Spinal cord (tissue), 10 donors: ENCODE results near the gene UGT1A6. TPM values are rescaled to one million over a fixed set of nuclear protein-coding genes. Genes with fewer than 3 reads are reported as not detected.
"Not testable (repeated sequence)": the region's sequence is repeated elsewhere in the genome, so short reads cannot be mapped to it uniquely, and the experiment has no call there.

ENCODE experiments used
- DNase-seq, 6 donors: peaks; one replicate each; pipeline versions ENCODE4 v3.0.0 to v3.0.0-alpha.2; 2013 to 2015; ENCODE audit warnings: low spot score in 6 of 6, low read depth in 4 of 6
- H3K27ac ChIP-seq: one replicate; pipeline ENCODE4 v1.5.1; 2013; ENCODE audit warnings: low read depth, low read length, control low read depth
- H3K27me3 ChIP-seq: one replicate; pipeline ENCODE4 v1.6.1; 2013; ENCODE audit warnings: low read length; ENCODE audit not compliant: control insufficient read depth, insufficient read depth
- H3K36me3 ChIP-seq: one replicate; pipeline ENCODE4 v1.6.1; 2013; ENCODE audit warnings: low read length; ENCODE audit not compliant: control insufficient read depth, insufficient read depth
- H3K4me1 ChIP-seq: one replicate; pipeline ENCODE4 v1.6.1; 2013; ENCODE audit warnings: low read length; ENCODE audit not compliant: control insufficient read depth, insufficient read depth
- H3K4me3 ChIP-seq: one replicate; pipeline ENCODE4 v1.5.1; 2013; ENCODE audit warnings: low read depth, low read length, control low read depth
- H3K9me3 ChIP-seq: one replicate; pipeline ENCODE4 v1.6.1; 2013; ENCODE audit warnings: low read length; ENCODE audit not compliant: control insufficient read depth, insufficient read depth
- WGBS: methylation state at CpG from one replicate; pipeline ENCODE4 v1.1.5; 2013; ENCODE audit warnings: missing lambda C conversion rate; ENCODE audit not compliant: insufficient coverage; 5-methylcytosine and 5-hydroxymethylcytosine counted together
- long read RNA-seq, 4 donors: transcript quantifications; one replicate each; lab custom pipeline, GENCODE V29; 2026
- polyA plus RNA-seq, 2 donors: library from polyadenylated mRNA; unstranded; fragments of 120-200 nt; gene quantifications; one replicate each; pipeline ENCODE4 v1.2.1, GENCODE V29; 2013; ENCODE audit not compliant: insufficient read length in 2 of 2
- total RNA-seq, 2 donors: library from RNA; depleted of rRNA in 1 of 2; stranded (reverse); fragments of 120-200 nt in 1 of 2; fragments of >200 nt in 1 of 2; gene quantifications; one replicate each; pipeline versions ENCODE4 v1.2.3 to v1.2.4, GENCODE V29; 2013 to 2014
- donor health status: healthy.

The UGT1A6 gene
- total RNA-seq = under 1 TPM in 1 of 2 donors, not detected in 1; 0.20 TPM
- not detected for polyA plus RNA-seq
- long read RNA-seq, donor 1 = 0 reads
- long read RNA-seq, donor 2 = 0 reads
- long read RNA-seq, donor 3 = 0 reads
- long read RNA-seq, donor 4 = 0 reads

DNA sequence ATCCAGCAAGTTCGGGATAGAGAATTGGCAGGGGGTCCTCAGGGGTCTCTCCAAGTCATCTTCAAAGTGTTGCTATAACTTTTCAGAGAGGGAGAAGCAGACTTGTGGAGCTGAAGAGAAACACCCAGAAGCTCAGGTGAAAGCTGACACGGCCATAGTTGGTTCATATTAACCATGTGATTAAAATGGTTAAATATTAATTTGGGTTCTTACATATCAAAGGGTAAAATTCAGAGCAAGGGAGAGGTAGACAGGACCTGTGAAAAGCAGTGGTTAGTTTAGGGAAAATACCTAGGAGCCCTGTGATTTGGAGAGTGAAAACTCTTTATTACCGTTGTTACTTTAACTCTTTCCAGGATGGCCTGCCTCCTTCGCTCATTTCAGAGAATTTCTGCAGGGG lies at the start of gene UGT1A6:
UGT1A6 (plus strand) TSS at position 243 of the 400 bp plus-strand sequence; CDS start at position 358, 115 bp downstream.
- Histone ChIP-seq H3K9me3 (no peaks in the 10 kb centered on the region), H3K36me3 (no peaks in the 10 kb centered on the region), H3K27ac (no peak within 1 kb of the TSS), H3K4me3 (no peak within 1 kb of the TSS), H3K4me1 (no peaks in the 10 kb centered on the region), H3K27me3 (no peaks in the 10 kb centered on the region)
- 88% methylated on average over 3 of the region's 4 CpGs for WGBS
- no peak for DNase-seq

DNA sequence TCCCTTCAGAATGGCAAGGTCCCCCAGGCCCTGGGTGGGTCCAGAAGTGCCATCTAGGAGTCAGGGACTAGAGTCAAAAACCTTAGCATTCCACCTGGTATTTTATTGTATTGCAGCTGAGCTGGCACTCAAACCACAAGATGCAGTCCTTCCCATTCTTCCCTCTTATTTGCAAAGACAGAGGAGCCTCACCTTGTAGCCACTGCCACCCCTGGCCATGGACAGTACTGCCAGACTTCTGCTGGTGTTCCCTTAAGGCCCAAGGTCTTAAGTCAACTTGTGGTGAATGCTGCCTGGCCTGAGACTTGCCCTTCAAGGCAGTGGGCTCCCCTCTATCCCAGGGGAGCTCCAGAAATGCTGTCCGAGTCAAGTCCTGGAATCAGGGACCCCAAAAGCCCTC lies 49.6 kb upstream of the UGT1A6 start:
- Histone ChIP-seq H3K27me3 (no peaks in the 10 kb centered on the region), H3K9me3 (peaks cover 9% of the 10 kb centered on the region), H3K4me1 (no peaks in the 10 kb centered on the region), H3K4me3 (no peak overlapping the region), H3K27ac (no peak overlapping the region), H3K36me3 (no peaks in the 10 kb centered on the region)
- 91% methylated on average over 1 of the region's 1 CpG for WGBS
- no peak for DNase-seq

DNA sequence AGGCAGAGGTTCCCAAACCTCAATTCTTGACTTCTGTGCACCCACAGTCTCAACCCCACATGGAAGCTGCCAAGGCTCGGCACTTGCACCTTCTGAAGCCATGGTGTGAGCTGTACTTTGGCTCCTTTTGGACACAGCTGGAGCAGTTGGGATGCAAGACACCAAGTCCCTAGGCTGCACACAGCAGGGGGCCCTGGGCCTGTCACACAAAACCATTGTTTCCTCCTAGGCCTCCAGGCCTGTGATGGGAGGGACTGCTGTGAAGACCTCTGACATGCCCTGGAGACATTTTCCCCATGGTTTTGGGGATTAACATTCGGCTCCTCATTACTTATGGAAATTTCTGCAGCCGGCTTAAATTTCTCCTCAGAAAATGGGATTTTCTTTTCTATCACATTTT lies 46.7 kb upstream of the UGT1A6 start:
- not testable (repeated sequence) for H3K4me1 ChIP-seq, DNase-seq, H3K36me3 ChIP-seq, H3K4me3 ChIP-seq, H3K9me3 ChIP-seq, H3K27me3 ChIP-seq, H3K27ac ChIP-seq
- 91% methylated on average over 3 of the region's 3 CpGs for WGBS

DNA sequence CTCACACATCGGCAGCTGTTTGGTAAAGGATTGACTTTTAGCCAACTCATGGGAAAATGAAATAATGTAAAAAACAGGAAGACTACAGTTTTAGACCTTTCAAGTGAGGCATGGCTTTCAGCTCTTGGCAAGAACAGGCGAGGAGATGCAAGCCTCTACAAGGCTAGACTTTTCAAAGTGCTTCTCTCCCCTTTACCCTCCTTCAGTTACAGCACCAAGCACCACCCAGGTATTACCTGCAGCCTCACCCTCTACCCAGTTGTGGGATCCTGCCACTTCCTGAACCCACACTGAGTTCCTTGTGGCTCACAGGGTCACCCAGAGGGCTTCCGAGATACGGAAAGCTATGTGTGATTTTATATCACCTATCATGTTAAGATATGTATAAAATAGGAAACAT lies 41.7 kb upstream of the UGT1A6 start:
- Histone ChIP-seq H3K9me3 (peaks cover 5% of the 10 kb centered on the region), H3K27me3 (no peaks in the 10 kb centered on the region), H3K36me3 (no peaks in the 10 kb centered on the region), H3K4me1 (no peaks in the 10 kb centered on the region), H3K27ac (no peak overlapping the region), H3K4me3 (no peak overlapping the region)
- no peak for DNase-seq
- WGBS = 88% methylated on average over 2 of the region's 4 CpGs

DNA sequence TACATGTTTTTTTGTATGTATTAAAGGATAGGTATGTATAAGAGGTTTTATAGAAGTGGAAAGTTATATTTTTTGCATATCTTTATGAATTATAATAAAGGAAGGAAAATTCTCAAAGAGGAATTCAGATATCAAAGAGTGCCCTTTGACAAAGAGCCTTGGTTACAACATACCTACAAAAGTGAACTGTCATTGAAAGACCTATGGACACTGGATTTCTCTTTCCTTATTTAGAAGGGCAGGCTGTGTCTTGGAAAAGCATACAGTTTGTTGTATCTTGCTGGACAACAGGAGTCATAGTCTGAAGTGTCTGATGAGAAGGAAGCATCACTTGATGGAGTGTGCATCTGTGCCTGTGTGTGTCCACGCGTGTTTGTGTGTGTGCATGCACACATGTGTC lies 41.3 kb upstream of the UGT1A6 start:
- Histone ChIP-seq H3K9me3 (peaks cover 2% of the 10 kb centered on the region), H3K4me1 (no peaks in the 10 kb centered on the region), H3K27me3 (no peaks in the 10 kb centered on the region), H3K36me3 (no peaks in the 10 kb centered on the region), H3K27ac (no peak overlapping the region), H3K4me3 (no peak overlapping the region)
- DNase-seq = no peak
- 92% methylated on average over 2 of the region's 2 CpGs for WGBS

DNA sequence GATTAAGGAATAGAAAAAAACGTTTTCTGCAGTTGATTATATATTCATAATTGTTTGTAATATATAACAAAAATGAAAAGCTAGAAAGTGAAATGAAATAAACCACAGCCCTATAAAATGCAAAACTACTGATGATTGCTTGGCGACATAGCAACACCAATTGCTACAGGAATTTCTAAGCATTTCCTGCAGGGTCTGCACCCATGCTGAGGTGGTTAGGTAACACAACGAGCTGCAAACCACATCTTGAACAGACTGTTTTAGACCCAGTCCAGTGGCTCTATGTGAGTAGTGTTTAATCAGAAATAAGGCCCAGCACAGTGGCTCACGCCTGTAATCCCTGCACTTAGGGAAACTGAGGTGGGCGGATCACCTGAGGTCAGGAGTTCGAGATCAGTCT lies 38.2 kb upstream of the UGT1A6 start:
- Histone ChIP-seq H3K27me3 (no peaks in the 10 kb centered on the region), H3K9me3 (no peaks in the 10 kb centered on the region), H3K4me1 (no peaks in the 10 kb centered on the region), H3K4me3 (no peak overlapping the region), H3K27ac (no peak overlapping the region), H3K36me3 (no peaks in the 10 kb centered on the region)
- no peak for DNase-seq
- WGBS = 65% methylated on average over 5 of the region's 6 CpGs

DNA sequence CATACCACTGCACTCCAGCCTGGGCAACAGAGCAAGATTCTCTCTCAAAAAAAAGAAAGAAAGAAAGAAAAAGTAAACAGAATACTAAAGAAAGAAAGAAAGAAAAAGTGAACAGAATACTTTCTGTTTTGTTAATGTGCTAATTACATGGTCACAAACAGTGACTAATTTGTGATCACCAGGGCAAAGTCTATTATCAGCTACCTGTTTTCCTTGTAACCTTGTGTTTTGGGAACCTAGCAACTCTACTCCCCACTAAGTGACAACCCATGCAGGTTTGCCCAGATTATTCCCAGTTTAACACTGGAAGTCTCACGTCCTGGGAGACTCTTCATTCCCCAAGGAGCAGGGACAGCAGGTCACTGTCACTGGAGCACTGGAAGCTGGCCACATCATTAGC lies 37.6 kb upstream of the UGT1A6 start:
- Histone ChIP-seq H3K9me3 (no peaks in the 10 kb centered on the region), H3K27me3 (no peaks in the 10 kb centered on the region), H3K4me1 (no peaks in the 10 kb centered on the region), H3K27ac (no peak overlapping the region), H3K36me3 (no peaks in the 10 kb centered on the region), H3K4me3 (no peak overlapping the region)
- DNase-seq = no peak
- WGBS = 43% methylated on average over 1 of the region's 1 CpG

DNA sequence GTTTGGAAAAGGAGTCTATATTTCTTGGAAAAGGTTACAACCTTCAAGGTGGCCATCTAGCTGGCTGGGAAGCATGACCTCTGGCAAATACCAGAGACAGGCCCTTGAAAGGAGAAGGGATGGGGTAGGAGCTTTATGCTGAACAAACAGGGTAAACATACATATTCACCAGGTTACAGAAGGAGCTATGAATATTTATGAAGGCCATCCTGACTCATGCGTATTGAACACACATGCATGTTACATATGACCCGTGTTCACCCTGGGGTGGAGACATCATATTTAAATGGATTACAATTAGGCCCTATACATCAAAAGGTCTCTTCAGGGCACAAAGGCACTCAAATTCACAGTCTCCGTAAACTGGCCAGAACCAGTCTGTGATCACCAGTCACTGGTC lies 36.7 kb upstream of the UGT1A6 start:
- WGBS = no CpG with 5 or more reads among the region's 3 CpGs
- not testable (repeated sequence) for H3K4me1 ChIP-seq

DNA sequence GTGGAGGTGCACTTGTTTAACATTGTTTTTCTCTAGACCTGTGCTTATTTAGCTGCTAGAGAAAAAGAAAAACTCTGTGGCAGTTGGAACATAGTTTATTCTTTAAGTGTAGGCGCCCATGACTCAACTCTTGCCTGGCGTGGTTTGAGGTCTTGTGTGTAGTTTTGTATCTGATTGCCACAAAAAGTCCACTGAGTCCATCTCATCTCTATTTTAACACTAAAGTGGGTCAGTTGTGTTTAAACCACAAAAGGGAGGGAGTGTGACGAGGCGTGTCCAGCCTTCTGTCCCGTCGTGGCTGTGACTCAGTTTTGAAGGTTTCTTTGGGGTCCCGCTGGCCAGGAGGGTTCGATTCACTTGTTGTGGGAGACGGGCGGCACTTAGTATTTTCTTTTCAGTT lies 36.2 kb upstream of the UGT1A6 start:
- Histone ChIP-seq H3K27ac (no peak overlapping the region), H3K36me3 (no peaks in the 10 kb centered on the region), H3K27me3 (no peaks in the 10 kb centered on the region), H3K4me1 (no peaks in the 10 kb centered on the region), H3K9me3 (no peaks in the 10 kb centered on the region), H3K4me3 (no peak overlapping the region)
- 85% methylated on average over 8 of the region's 10 CpGs for WGBS
- DNase-seq = no peak

More for the DNA sequence above, 36.7 kb upstream of the UGT1A6 start:
- DNase-seq, H3K27me3 ChIP-seq, H3K4me3 ChIP-seq, H3K36me3 ChIP-seq, H3K27ac ChIP-seq, H3K9me3 ChIP-seq: not testable (repeated sequence)

DNA sequence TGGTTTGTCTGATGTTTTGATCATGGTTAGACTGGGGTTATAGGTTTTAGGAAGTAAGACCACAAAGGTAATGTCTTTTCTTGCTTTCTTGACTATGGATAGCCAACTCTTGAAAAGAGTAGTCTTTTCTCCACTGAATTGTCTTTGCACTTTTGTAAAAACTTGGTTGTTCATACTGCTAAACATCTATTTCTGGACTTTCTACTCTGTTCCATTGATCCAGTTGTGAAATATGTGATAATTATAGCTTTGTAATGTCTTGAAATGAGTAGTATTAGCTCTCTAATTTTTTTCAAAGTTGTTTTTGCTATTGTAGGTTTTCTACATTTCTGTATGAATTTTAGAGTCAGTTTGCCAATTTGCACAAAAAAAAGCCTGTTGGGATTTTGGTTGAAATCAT lies 34.1 kb upstream of the UGT1A6 start:
- Histone ChIP-seq H3K27me3 (no peaks in the 10 kb centered on the region), H3K4me3 (no peak overlapping the region), H3K9me3 (no peaks in the 10 kb centered on the region), H3K36me3 (no peaks in the 10 kb centered on the region), H3K4me1 (no peaks in the 10 kb centered on the region), H3K27ac (no peak overlapping the region)
- DNase-seq = no peak
